ENCODE results near the gene WAC.

DNA sequence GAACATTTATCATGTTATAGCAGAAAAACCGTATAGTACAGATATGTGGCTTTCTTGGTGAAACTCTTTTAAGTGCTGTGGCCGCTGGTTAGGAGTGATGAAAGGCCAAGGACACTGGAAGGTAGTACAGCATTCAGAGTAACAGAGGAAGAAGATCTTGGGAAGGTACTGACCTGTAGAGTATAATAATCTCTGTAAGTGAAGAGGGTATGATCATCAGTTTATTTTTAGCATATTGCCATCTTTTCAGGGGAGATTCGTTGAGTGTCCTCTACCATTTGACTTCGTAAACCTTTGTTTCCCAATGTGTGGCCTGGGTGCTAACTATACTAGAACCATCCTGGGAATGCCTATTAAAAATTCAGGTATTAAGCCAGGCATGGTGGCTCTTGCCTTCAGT lies 44.6 kb downstream of the WAC start:
- TF ChIP-seq CTCF (conservative IDR thresholded peaks at IDR 0.05; ENCODE audit: low read depth, low read length) (no peak), EZH2 (IDR thresholded peaks at IDR 0.05; ENCODE audit: borderline replicate concordance, low read depth, low read length, poor library complexity, severe bottlenecking) (no peak)

All from A673 (cell line).